Measurements from ENCODE around the gene GJA3. TPM values are rescaled to one million over a fixed set of nuclear protein-coding genes. Genes with fewer than 3 reads are reported as not detected.
A peak's percentile ranks its signal among the peaks of the same experiment; 100 is the strongest.

Gene GJA3
- total and polyA plus RNA-seq, 4 donors: 0.02 to 0.31 (median 0.03) TPM; not detected in 1

DNA sequence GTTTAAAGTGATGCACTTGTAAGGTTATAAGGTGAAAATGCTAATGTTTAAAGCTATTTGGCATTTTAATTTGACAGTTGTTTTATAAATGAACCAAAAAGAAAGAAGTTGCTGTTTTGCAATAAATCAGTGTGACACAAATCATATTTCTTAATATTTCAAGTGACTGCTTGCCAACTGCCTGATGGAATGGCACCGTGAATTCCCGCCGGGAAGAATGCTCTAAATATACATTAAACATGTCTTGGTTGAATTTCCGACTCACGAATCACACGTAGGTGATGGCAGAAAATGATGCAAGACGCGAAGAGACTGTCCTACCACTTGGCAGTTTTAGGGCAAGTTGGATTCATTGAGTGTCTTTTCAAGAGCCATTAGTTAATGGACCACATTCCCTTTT is 34.9 kb upstream of the GJA3 start:
- 62 to 66% methylated on average over 8 of the region's 8 CpGs for WGBS, 2 donors
- Histone ChIP-seq H3K4me3 (no peak overlapping the region), H3K9ac (ENCODE audit: insufficient read depth in 1 of 2, low read length in 2 of 2) (no peak overlapping the region), H3K27ac (ENCODE audit: low read depth in 1 of 2, low read length in 1 of 2) (no peak overlapping the region), H3K4me1 (ENCODE audit: control insufficient read depth in 5 of 5, insufficient read depth in 5 of 5, low read length in 5 of 5) (peaks cover 0 to 16% (median 10%) of the 10 kb centered on the region in 5 donors), H3K27me3 (ENCODE audit: control insufficient read depth in 3 of 3, insufficient read depth in 3 of 3, low read length in 2 of 3) (peaks cover 0 to 62% (median 54%) of the 10 kb centered on the region in 3 donors), H3K9me3 (ENCODE audit: control insufficient read depth in 4 of 4, insufficient read depth in 3 of 4, low read length in 3 of 4) (no peaks in the 10 kb centered on the region), H3K36me3 (ENCODE audit: control insufficient read depth in 4 of 4, insufficient read depth in 4 of 4, low read length in 4 of 4) (no peaks in the 10 kb centered on the region)
- DNase-seq: no peak
- TF ChIP-seq, protein P1, sequence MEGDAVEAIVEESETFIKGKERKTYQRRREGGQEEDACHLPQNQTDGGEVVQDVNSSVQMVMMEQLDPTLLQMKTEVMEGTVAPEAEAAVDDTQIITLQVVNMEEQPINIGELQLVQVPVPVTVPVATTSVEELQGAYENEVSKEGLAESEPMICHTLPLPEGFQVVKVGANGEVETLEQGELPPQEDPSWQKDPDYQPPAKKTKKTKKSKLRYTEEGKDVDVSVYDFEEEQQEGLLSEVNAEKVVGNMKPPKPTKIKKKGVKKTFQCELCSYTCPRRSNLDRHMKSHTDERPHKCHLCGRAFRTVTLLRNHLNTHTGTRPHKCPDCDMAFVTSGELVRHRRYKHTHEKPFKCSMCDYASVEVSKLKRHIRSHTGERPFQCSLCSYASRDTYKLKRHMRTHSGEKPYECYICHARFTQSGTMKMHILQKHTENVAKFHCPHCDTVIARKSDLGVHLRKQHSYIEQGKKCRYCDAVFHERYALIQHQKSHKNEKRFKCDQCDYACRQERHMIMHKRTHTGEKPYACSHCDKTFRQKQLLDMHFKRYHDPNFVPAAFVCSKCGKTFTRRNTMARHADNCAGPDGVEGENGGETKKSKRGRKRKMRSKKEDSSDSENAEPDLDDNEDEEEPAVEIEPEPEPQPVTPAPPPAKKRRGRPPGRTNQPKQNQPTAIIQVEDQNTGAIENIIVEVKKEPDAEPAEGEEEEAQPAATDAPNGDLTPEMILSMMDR (IDR thresholded peaks at IDR 0.05; ENCODE audit: control extremely low read depth, extremely low read depth): no peak
- ATAC-seq (ENCODE audit: insufficient read depth, low FRiP score): no peak

DNA sequence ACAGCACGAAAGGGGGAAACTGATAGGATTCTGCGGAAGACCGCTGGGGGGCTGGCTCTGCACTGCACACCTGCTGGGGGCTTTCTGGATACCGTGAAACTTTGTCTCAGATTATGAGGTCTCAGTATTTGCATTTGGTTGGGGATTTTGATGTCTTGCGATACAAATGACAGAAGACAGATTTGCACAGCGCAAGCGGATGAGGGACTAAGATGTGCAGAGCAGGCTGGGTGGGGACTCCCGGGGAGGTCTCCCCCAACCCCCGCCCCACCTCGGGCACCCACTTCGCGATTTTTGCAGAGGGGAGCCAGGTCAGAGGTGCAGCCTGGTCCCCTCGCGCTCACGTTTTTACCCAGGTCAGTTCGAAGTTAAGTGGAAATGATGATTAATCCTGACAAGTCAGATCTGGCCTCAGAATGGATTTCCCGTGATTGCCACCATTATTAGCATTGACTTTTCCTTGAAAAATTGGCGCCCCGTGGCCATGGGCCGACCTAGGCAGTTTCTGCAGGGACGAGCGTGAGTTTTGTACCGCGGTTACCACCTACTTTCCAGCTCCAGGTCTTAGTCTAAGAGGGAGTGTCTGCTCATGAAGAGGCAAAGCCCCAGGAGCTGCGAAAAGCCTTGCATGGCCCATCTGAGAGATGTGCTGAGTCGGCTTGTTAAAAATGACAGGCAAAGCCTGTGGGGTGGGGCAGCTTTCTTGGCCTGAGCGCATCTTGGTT is 33.2 kb upstream of the GJA3 start:
- Histone ChIP-seq H3K27ac (ENCODE audit: low read depth in 1 of 2, low read length in 1 of 2) (no peak overlapping the region), H3K4me3 (no peak overlapping the region), H3K9ac (ENCODE audit: insufficient read depth in 1 of 2, low read length in 2 of 2) (no peak overlapping the region), H3K36me3 (ENCODE audit: control insufficient read depth in 4 of 4, insufficient read depth in 4 of 4, low read length in 4 of 4) (no peaks in the 10 kb centered on the region), H3K9me3 (ENCODE audit: control insufficient read depth in 4 of 4, insufficient read depth in 3 of 4, low read length in 3 of 4) (no peaks in the 10 kb centered on the region), H3K4me1 (ENCODE audit: control insufficient read depth in 5 of 5, insufficient read depth in 5 of 5, low read length in 5 of 5) (peaks cover 0 to 16% (median 12%) of the 10 kb centered on the region in 5 donors), H3K27me3 (ENCODE audit: control insufficient read depth in 3 of 3, insufficient read depth in 3 of 3, low read length in 2 of 3) (peaks cover 0 to 71% (median 61%) of the 10 kb centered on the region in 3 donors)
- ATAC-seq (ENCODE audit: insufficient read depth, low FRiP score): no peak
- no peak for DNase-seq
- TF ChIP-seq, protein P1 (IDR thresholded peaks at IDR 0.05; ENCODE audit: control extremely low read depth, extremely low read depth): no peak
- 10 to 13% methylated on average over 27 of the region's 27 CpGs for WGBS, 2 donors

DNA sequence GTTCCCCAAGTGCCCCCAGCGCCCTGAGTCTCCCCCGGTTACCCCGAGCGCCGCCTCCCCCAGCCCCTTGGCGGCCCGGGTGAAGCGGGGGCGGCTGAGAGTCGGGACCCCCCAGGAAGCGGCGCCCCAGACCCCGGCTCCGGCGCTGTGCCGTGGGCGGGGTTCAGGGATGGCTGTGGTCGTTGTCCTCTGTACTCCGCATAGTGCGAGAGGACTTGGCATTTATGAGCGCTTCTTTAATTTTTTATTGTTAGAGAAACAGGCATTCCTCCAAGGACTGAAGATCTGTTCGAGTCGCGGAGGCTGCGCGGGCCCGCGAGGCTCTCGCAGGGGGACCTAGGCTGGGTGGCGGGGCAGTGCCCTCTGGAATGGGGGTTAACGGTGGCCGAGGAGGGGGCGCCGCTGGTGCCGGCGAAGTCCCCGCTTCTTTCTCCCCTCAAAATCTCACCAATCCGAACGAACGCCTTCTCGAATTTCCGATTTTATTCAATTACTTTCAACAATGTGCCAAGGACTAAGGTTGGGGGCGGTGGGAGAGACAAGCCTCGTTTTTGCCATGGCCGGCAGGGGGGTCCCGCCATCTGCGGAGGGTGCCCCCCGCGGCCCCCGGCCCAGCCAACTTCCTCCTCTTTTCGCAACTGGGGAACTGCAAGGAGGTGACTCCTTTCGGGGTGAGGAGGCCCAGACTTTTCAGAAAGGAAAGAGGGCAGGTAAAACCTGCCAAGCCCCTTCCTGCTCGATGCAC is 32.5 kb upstream of the GJA3 start:
- Histone ChIP-seq H3K4me1 (ENCODE audit: control insufficient read depth in 5 of 5, insufficient read depth in 5 of 5, low read length in 5 of 5) (peaks cover 0 to 16% (median 12%) of the 10 kb centered on the region in 5 donors), H3K9ac (ENCODE audit: insufficient read depth in 1 of 2, low read length in 2 of 2) (no peak overlapping the region), H3K9me3 (ENCODE audit: control insufficient read depth in 4 of 4, insufficient read depth in 3 of 4, low read length in 3 of 4) (no peaks in the 10 kb centered on the region), H3K27ac (ENCODE audit: low read depth in 1 of 2, low read length in 1 of 2) (no peak overlapping the region), H3K4me3 (no peak overlapping the region), H3K27me3 (ENCODE audit: control insufficient read depth in 3 of 3, insufficient read depth in 3 of 3, low read length in 2 of 3) (peaks cover 0 to 70% (median 61%) of the 10 kb centered on the region in 3 donors), H3K36me3 (ENCODE audit: control insufficient read depth in 4 of 4, insufficient read depth in 4 of 4, low read length in 4 of 4) (no peaks in the 10 kb centered on the region)
- DNase-seq (peak in 1 of 3 donors; percentile 47), ATAC-seq (ENCODE audit: insufficient read depth, low FRiP score) (no peak)
- WGBS, 2 donors: 1 to 2% methylated on average over 52 to 53 of the region's 53 CpGs
- TF ChIP-seq, protein P1 (IDR thresholded peaks at IDR 0.05; ENCODE audit: control extremely low read depth, extremely low read depth): no peak
